Measurements from ENCODE around the gene TLX2. TPM values are rescaled to one million over a fixed set of nuclear protein-coding genes. Genes with fewer than 3 reads are reported as not detected.

TLX2 gene
- total RNA-seq, 1 donor from 2014 or later, result not detected

GRCh38 chr2:74511104-74511989 is 2.9 kb upstream of the TLX2 start:
- H3K36me3 ChIP-seq (ENCODE audit: control insufficient read depth in 3 of 3, insufficient read depth in 3 of 3, low read length in 3 of 3), result peaks cover 0 to 5% (median 4%) of the 10 kb centered on the region in 3 donors
- peaks cover 17 to 23% (median 22%) of the 10 kb centered on the region in 3 donors for H3K4me1 ChIP-seq (ENCODE audit: control insufficient read depth in 3 of 3, insufficient read depth in 3 of 3, low read length in 3 of 3)
- H3K4me3 ChIP-seq (ENCODE audit: low read length in 3 of 3), result no peak overlapping the region
- H3K9ac ChIP-seq (ENCODE audit: low read depth in 1 of 3, low read length in 3 of 3), result no peak overlapping the region
- no peak overlapping the region for H3K27ac ChIP-seq (ENCODE audit: low read depth, low read length)
- peaks cover 63 to 67% (median 64%) of the 10 kb centered on the region in 3 donors for H3K27me3 ChIP-seq (ENCODE audit: control insufficient read depth in 3 of 3, insufficient read depth in 3 of 3, low read length in 3 of 3)
- H3K9me3 ChIP-seq (ENCODE audit: control insufficient read depth in 3 of 3, low read length in 3 of 3), result no peaks in the 10 kb centered on the region

GRCh38 chr2:74512744-74513604 is 1.3 kb upstream of the TLX2 start:
- Histone ChIP-seq H3K4me1 (ENCODE audit: control insufficient read depth in 3 of 3, insufficient read depth in 3 of 3, low read length in 3 of 3) (peaks cover 12 to 18% (median 18%) of the 10 kb centered on the region in 3 donors), H3K36me3 (ENCODE audit: control insufficient read depth in 3 of 3, insufficient read depth in 3 of 3, low read length in 3 of 3) (no peaks in the 10 kb centered on the region), H3K9ac (ENCODE audit: low read depth in 1 of 3, low read length in 3 of 3) (no peak overlapping the region), H3K9me3 (ENCODE audit: control insufficient read depth in 3 of 3, low read length in 3 of 3) (no peaks in the 10 kb centered on the region), H3K27me3 (ENCODE audit: control insufficient read depth in 3 of 3, insufficient read depth in 3 of 3, low read length in 3 of 3) (peaks cover 76 to 79% (median 77%) of the 10 kb centered on the region in 3 donors), H3K4me3 (ENCODE audit: low read length in 3 of 3) (no peak overlapping the region), H3K27ac (ENCODE audit: low read depth, low read length) (no peak overlapping the region)

- no peak overlapping the region for H3K27ac ChIP-seq (ENCODE audit: low read depth, low read length)
- no peak overlapping the region for H3K4me3 ChIP-seq (ENCODE audit: low read length in 3 of 3)
- H3K27me3 ChIP-seq (ENCODE audit: control insufficient read depth in 3 of 3, insufficient read depth in 3 of 3, low read length in 3 of 3), result peaks cover 84 to 87% (median 85%) of the 10 kb centered on the region in 3 donors
- H3K36me3 ChIP-seq (ENCODE audit: control insufficient read depth in 3 of 3, insufficient read depth in 3 of 3, low read length in 3 of 3), result no peaks in the 10 kb centered on the region
- no peak overlapping the region for H3K9ac ChIP-seq (ENCODE audit: low read depth in 1 of 3, low read length in 3 of 3)
- H3K9me3 ChIP-seq (ENCODE audit: control insufficient read depth in 3 of 3, low read length in 3 of 3), result no peaks in the 10 kb centered on the region
- H3K4me1 ChIP-seq (ENCODE audit: control insufficient read depth in 3 of 3, insufficient read depth in 3 of 3, low read length in 3 of 3), result peaks cover 12 to 15% (median 15%) of the 10 kb centered on the region in 3 donors
Observed at GRCh38 chr2:74513605-74514367, 464 bp upstream of the TLX2 start.

- Histone ChIP-seq H3K27me3 (ENCODE audit: control insufficient read depth in 3 of 3, insufficient read depth in 3 of 3, low read length in 3 of 3) (peaks cover 93 to 94% (median 94%) of the 10 kb centered on the region in 3 donors), H3K4me3 (ENCODE audit: low read length in 3 of 3) (peak overlapping the region in 2 of 3 donors; percentile 35 to 57)
Observed at GRCh38 chr2:74515271-74515980, 1.2 kb downstream of the TLX2 start.

GRCh38 chr2:74515981-74516633 is 1.9 kb downstream of the TLX2 start:
- Histone ChIP-seq H3K27ac (ENCODE audit: low read depth, low read length) (no peak overlapping the region), H3K27me3 (ENCODE audit: control insufficient read depth in 3 of 3, insufficient read depth in 3 of 3, low read length in 3 of 3) (peaks cover 88 to 93% (median 91%) of the 10 kb centered on the region in 3 donors), H3K9ac (ENCODE audit: low read depth in 1 of 3, low read length in 3 of 3) (no peak overlapping the region), H3K9me3 (ENCODE audit: control insufficient read depth in 3 of 3, low read length in 3 of 3) (no peaks in the 10 kb centered on the region), H3K4me3 (ENCODE audit: low read length in 3 of 3) (peak overlapping the region; percentile 9 to 57 (median 41)), H3K4me1 (ENCODE audit: control insufficient read depth in 3 of 3, insufficient read depth in 3 of 3, low read length in 3 of 3) (peaks cover 12 to 15% (median 15%) of the 10 kb centered on the region in 3 donors), H3K36me3 (ENCODE audit: control insufficient read depth in 3 of 3, insufficient read depth in 3 of 3, low read length in 3 of 3) (no peaks in the 10 kb centered on the region)

More at GRCh38 chr2:74515271-74515980, 1.2 kb downstream of the TLX2 start:
- Histone ChIP-seq H3K9ac (ENCODE audit: low read depth in 1 of 3, low read length in 3 of 3) (no peak overlapping the region), H3K27ac (ENCODE audit: low read depth, low read length) (no peak overlapping the region), H3K4me1 (ENCODE audit: control insufficient read depth in 3 of 3, insufficient read depth in 3 of 3, low read length in 3 of 3) (peaks cover 12 to 15% (median 15%) of the 10 kb centered on the region in 3 donors), H3K9me3 (ENCODE audit: control insufficient read depth in 3 of 3, low read length in 3 of 3) (no peaks in the 10 kb centered on the region), H3K36me3 (ENCODE audit: control insufficient read depth in 3 of 3, insufficient read depth in 3 of 3, low read length in 3 of 3) (no peaks in the 10 kb centered on the region)

GRCh38 chr2:74516650-74517049 is 2.4 kb downstream of the TLX2 start:
- Histone ChIP-seq H3K27ac (ENCODE audit: low read depth, low read length) (no peak overlapping the region), H3K4me1 (ENCODE audit: control insufficient read depth in 3 of 3, insufficient read depth in 3 of 3, low read length in 3 of 3) (peaks cover 12 to 15% (median 15%) of the 10 kb centered on the region in 3 donors), H3K9me3 (ENCODE audit: control insufficient read depth in 3 of 3, low read length in 3 of 3) (no peaks in the 10 kb centered on the region), H3K36me3 (ENCODE audit: control insufficient read depth in 3 of 3, insufficient read depth in 3 of 3, low read length in 3 of 3) (no peaks in the 10 kb centered on the region), H3K9ac (ENCODE audit: low read depth in 1 of 3, low read length in 3 of 3) (no peak overlapping the region), H3K4me3 (ENCODE audit: low read length in 3 of 3) (peak overlapping the region in 2 of 3 donors; percentile 41 to 57), H3K27me3 (ENCODE audit: control insufficient read depth in 3 of 3, insufficient read depth in 3 of 3, low read length in 3 of 3) (peaks cover 83 to 88% (median 86%) of the 10 kb centered on the region in 3 donors)

GRCh38 chr2:74522516-74522915 is 8.3 kb downstream of the TLX2 start:
- peaks cover 18 to 21% (median 20%) of the 10 kb centered on the region in 3 donors for H3K36me3 ChIP-seq (ENCODE audit: control insufficient read depth in 3 of 3, insufficient read depth in 3 of 3, low read length in 3 of 3)
- no peak overlapping the region for H3K4me3 ChIP-seq (ENCODE audit: low read length in 3 of 3)
- H3K4me1 ChIP-seq (ENCODE audit: control insufficient read depth in 3 of 3, insufficient read depth in 3 of 3, low read length in 3 of 3), result no peaks in the 10 kb centered on the region
- H3K9ac ChIP-seq (ENCODE audit: low read depth in 1 of 3, low read length in 3 of 3), result no peak overlapping the region
- H3K27me3 ChIP-seq (ENCODE audit: control insufficient read depth in 3 of 3, insufficient read depth in 3 of 3, low read length in 3 of 3), result peaks cover 33 to 34% (median 33%) of the 10 kb centered on the region in 3 donors
- no peaks in the 10 kb centered on the region for H3K9me3 ChIP-seq (ENCODE audit: control insufficient read depth in 3 of 3, low read length in 3 of 3)
- H3K27ac ChIP-seq (ENCODE audit: low read depth, low read length), result no peak overlapping the region

GRCh38 chr2:74524005-74524404 is 9.8 kb downstream of the TLX2 start:
- Histone ChIP-seq H3K9ac (ENCODE audit: low read depth in 1 of 3, low read length in 3 of 3) (no peak overlapping the region), H3K9me3 (ENCODE audit: control insufficient read depth in 3 of 3, low read length in 3 of 3) (no peaks in the 10 kb centered on the region), H3K4me3 (ENCODE audit: low read length in 3 of 3) (no peak overlapping the region), H3K27me3 (ENCODE audit: control insufficient read depth in 3 of 3, insufficient read depth in 3 of 3, low read length in 3 of 3) (peaks cover 18 to 19% (median 18%) of the 10 kb centered on the region in 3 donors), H3K27ac (ENCODE audit: low read depth, low read length) (no peak overlapping the region), H3K36me3 (ENCODE audit: control insufficient read depth in 3 of 3, insufficient read depth in 3 of 3, low read length in 3 of 3) (peaks cover 28 to 35% (median 30%) of the 10 kb centered on the region in 3 donors), H3K4me1 (ENCODE audit: control insufficient read depth in 3 of 3, insufficient read depth in 3 of 3, low read length in 3 of 3) (peaks cover 11 to 15% (median 14%) of the 10 kb centered on the region in 3 donors)

Measured in skeletal muscle tissue (tissue), 4 donors.